HFFc6 (cell line): ENCODE measurements around the gene PTPRF. TPM values are rescaled to one million over a fixed set of nuclear protein-coding genes. Genes with fewer than 3 reads are reported as not detected.

Source experiments
- DNase-seq: peaks from one replicate; pipeline ENCODE4 v3.0.0-alpha.2; 2018
- H3K27ac Mint-ChIP-seq: 2 replicates; pipeline ENCODE4 v1.8.0; 2020; ENCODE audit warnings: mild to moderate bottlenecking, mixed read lengths
- H3K27me3 Mint-ChIP-seq: 2 replicates; pipeline ENCODE4 v1.8.0; 2021; ENCODE audit warnings: mild to moderate bottlenecking, moderate library complexity, mixed read lengths; ENCODE audit not compliant: insufficient read depth
- H3K36me3 Mint-ChIP-seq: 2 replicates; pipeline ENCODE4 v1.8.0; 2021; ENCODE audit warnings: low read depth, mixed read lengths
- H3K4me1 Mint-ChIP-seq: 2 replicates; pipeline ENCODE4 v1.8.0; 2020; ENCODE audit warnings: low read depth, mixed read lengths
- H3K4me3 Mint-ChIP-seq: 2 replicates; pipeline ENCODE4 v1.8.0; 2020; ENCODE audit warnings: mild to moderate bottlenecking, moderate library complexity, mixed read lengths
- H3K9me3 Mint-ChIP-seq: 2 replicates; pipeline ENCODE4 v1.8.0; 2020; ENCODE audit warnings: mild to moderate bottlenecking, mixed read lengths
- CTCF ChIP-seq: fragments of 200-600 bp; sonication (generic); IDR thresholded peaks from 2 replicates; pipeline ENCODE4 v1.5.0; 2021; ENCODE audit warnings: antibody characterized with exemption, mild to moderate bottlenecking
- total RNA-seq, 6 experiments: library from RNA; stranded (reverse); fragmentation: NEBNext Ultra II Directional; extraction: Animal tissue kit (Norgen Biotek cat#: 25700); gene quantifications; 2 replicates in 1 of 6; 3 replicates in 5 of 6; pipeline ENCODE4 v1.2.3, GENCODE V29; 2021

PTPRF gene
- total RNA-seq, 6 experiments from 2014 or later = 94.3 to 119 (median 109) TPM

GRCh38 chr1:43671626-43672330 lies 141.1 kb downstream of the PTPRF start:
- H3K27ac Mint-ChIP-seq = peak overlapping the region; percentile 75
- H3K27me3 Mint-ChIP-seq = peaks cover 4% of the 10 kb centered on the region
- no peak for TF ChIP-seq CTCF
- H3K36me3 Mint-ChIP-seq = peaks cover 57% of the 10 kb centered on the region
- peaks cover 34% of the 10 kb centered on the region for H3K4me1 Mint-ChIP-seq
- peak; percentile 70 for DNase-seq
- H3K9me3 Mint-ChIP-seq = no peaks in the 10 kb centered on the region
- peak overlapping the region; percentile 15; the same call in 1 of the 2 replicates for H3K4me3 Mint-ChIP-seq

DNA sequence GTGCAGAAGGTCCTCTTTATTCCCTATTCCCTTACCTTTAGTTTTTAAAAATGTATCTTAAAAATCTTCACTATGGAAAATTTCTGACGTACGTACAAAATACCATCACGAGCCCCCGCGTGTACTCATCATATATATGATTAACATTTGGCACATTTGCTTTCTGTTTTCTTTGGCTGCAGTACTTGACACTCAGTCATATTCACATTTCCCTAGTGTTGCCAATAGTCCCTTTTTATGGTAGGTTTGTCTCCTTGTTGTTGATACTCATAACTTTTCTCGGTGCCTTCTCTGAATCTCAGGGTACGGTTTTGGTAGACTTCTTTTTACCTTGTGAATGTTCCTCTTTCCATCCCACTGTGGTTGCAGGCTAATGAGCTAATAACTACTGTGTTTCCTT lies 142.6 kb downstream of the PTPRF start:
- peaks cover 8% of the 10 kb centered on the region for H3K27me3 Mint-ChIP-seq
- no peak for DNase-seq
- no peak overlapping the region for H3K4me3 Mint-ChIP-seq
- H3K9me3 Mint-ChIP-seq = no peaks in the 10 kb centered on the region
- H3K4me1 Mint-ChIP-seq = peaks cover 37% of the 10 kb centered on the region
- peak overlapping the region; percentile 6; the same call in 1 of the 2 replicates for H3K27ac Mint-ChIP-seq
- TF ChIP-seq CTCF = no peak
- peaks cover 56% of the 10 kb centered on the region for H3K36me3 Mint-ChIP-seq

Other genes starting within 250 kb of the PTPRF start
- gene C1orf210, start 245.3 kb upstream of the PTPRF start, total RNA-seq = not detected
- gene TIE1, start 229.9 kb upstream of the PTPRF start, total RNA-seq = 1 to 10 TPM in 1 of 6 experiments, under 1 TPM in 4, not detected in 1; 0.33 to 1.2 (median 0.54) TPM
- gene MPL, start 193.1 kb upstream of the PTPRF start, total RNA-seq = not detected
- 100 to 1,000 TPM in 5 of 6 experiments, 10 to 100 TPM in 1; 87.0 to 221 (median 183) TPM for gene CDC20, start 171.9 kb upstream of the PTPRF start, total RNA-seq
- 100 to 1,000 TPM; 137 to 185 (median 160) TPM for gene ELOVL1, start 162.9 kb upstream of the PTPRF start, total RNA-seq
- 10 to 100 TPM; 56.0 to 64.0 (median 60.8) TPM for gene MED8, start 141.1 kb upstream of the PTPRF start, total RNA-seq
- gene SZT2, start 141.0 kb upstream of the PTPRF start, total RNA-seq = 10 to 100 TPM; 17.2 to 21.8 (median 21.3) TPM
- gene HYI, start 77.0 kb upstream of the PTPRF start, total RNA-seq = 10 to 100 TPM; 45.6 to 71.1 (median 61.7) TPM
- gene KDM4A, start 119.3 kb downstream of the PTPRF start, total RNA-seq = 10 to 100 TPM; 24.8 to 37.0 (median 32.1) TPM
- 10 to 100 TPM; 15.2 to 22.3 (median 18.0) TPM for gene ST3GAL3, start 176.7 kb downstream of the PTPRF start, total RNA-seq